HG02943 (cell line): ENCODE measurements around the gene CRLF2.
"Not testable (repeated sequence)": the region's sequence is repeated elsewhere in the genome, so short reads cannot be mapped to it uniquely, and the experiment has no call there.

Source experiments
- ATAC-seq: cut with Tn5 transposase; IDR thresholded peaks from one replicate; pipeline ENCODE4 v1.9.1; 2021; ENCODE audit warnings: mild to moderate bottlenecking, low read depth, moderate library complexity; ENCODE audit not compliant: unreplicated experiment

The CRLF2 gene

GRCh38 chrX:1170243-1170642 is 42.2 kb downstream of the CRLF2 start:
- ATAC-seq, result no peak

GRCh38 chrX:1169189-1169588 is 43.3 kb downstream of the CRLF2 start:
- ATAC-seq, result no peak

- ATAC-seq, result no peak
These were observed 44.4 kb downstream of the CRLF2 start for GRCh38 chrX:1167918-1168481.

- no peak for ATAC-seq
These were observed 45.0 kb downstream of the CRLF2 start for GRCh38 chrX:1167466-1167865.

- ATAC-seq, result no peak
These were observed 46.8 kb downstream of the CRLF2 start for GRCh38 chrX:1165535-1166196.

- ATAC-seq, result no peak
These were observed 47.8 kb downstream of the CRLF2 start for GRCh38 chrX:1164322-1165288.

- no peak for ATAC-seq
These were observed 49.2 kb downstream of the CRLF2 start for GRCh38 chrX:1163231-1163630.

GRCh38 chrX:1162119-1162916 is 50.1 kb downstream of the CRLF2 start:
- ATAC-seq, result no peak

- no peak for ATAC-seq
These were observed 52.9 kb downstream of the CRLF2 start for GRCh38 chrX:1159548-1159947.

GRCh38 chrX:1156681-1157455 is 55.6 kb downstream of the CRLF2 start:
- not testable (repeated sequence) for ATAC-seq

- no peak for ATAC-seq
These were observed 58.5 kb downstream of the CRLF2 start for GRCh38 chrX:1153940-1154339.

- ATAC-seq, result no peak
These were observed 60.4 kb downstream of the CRLF2 start for GRCh38 chrX:1152090-1152489.

- no peak for ATAC-seq
These were observed 60.9 kb downstream of the CRLF2 start for GRCh38 chrX:1151378-1152077.

- ATAC-seq, result no peak
These were observed 61.7 kb downstream of the CRLF2 start for GRCh38 chrX:1150569-1151347.

GRCh38 chrX:1147611-1148515 is 64.6 kb downstream of the CRLF2 start:
- no peak for ATAC-seq

- ATAC-seq, result no peak
These were observed 68.2 kb downstream of the CRLF2 start for GRCh38 chrX:1144293-1144692.
